ENCODE data around the gene CNTN1.

Gene CNTN1

DNA sequence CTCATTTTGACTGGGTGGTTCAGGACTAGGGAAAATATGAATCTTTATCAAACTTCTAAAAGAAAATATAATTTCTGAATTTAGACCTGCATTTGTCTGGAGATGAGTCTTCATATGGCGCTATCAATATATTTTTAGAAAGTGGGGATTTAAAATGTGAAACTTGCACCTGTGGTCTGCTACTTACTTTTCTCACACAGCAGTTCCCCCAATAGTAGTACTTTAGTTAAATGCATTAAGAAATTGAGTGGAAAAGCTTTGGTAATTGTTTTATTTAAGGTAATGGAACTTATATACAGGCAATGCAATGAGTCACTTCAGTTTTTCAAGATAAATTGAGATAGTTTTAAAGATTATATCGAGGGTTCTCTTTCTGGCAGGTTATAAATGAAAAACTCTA is 91.9 kb downstream of the CNTN1 start:
- DNase-seq = no peak

DNA sequence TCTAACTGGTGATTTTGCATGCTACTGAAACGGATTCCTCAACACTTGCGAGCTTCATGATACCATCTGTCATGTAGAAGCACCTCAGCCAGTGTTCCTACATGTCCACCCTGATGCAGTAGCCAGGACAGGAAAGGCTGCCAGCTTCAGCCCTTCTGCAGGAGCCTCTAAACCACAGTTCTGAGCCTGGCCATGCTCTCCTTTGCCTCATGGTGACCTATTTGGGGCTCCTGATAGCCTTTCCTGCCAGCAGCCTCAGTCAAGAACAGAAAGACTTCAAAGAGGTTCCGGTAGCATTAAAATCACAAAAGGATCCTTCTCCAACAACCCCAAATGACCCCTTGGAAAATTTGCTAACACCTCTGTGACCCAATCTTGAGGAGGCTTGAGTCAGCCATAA is 96.0 kb downstream of the CNTN1 start:
- no peak for DNase-seq

DNA sequence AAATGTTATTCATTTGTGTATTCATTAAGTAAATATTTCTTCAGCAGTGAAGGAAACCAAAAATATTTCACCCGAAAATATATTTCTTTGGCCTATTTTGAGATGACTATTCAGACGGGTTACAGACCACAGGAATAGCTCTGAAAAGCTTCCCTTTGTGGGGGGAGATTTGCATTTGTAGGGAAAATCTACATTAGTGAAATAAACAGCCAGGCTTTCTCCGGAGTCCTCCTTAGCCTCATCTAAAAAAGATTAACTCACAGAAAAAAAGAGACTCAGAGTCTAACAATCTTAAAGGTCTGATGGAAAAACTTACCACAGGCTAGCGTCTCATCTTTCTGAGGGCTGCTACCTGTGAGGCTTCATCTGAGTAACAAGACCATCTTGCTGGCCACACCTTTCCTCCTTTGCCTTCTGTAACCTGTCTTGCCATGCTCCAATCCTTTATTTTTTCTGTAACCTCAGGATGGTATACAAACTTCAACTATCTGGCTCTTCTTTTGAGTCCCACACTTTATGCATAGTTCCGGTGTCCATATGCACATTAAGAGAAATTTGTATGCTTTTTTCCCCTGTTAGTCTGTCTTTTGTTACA is 100.7 kb downstream of the CNTN1 start:
- DNase-seq = no peak

DNA sequence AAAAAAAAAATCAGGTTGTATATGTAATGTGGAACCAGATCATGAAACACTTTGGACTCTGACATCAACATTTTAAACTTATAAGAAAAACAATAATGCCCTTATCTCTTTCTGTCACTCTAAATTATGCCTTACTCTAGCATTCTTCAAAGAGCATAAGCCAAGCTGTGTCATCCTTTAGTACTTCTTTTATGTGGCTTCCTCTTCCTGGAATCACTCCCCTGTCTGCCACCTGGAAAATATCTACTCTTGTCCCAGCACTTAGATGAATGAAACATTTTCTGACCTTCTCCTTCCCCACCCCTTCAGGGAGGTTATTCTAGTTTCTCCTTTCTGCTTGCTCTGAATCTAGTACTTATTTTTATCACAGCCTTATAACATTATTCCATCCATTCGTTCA is 101.2 kb downstream of the CNTN1 start:
- DNase-seq = no peak

DNA sequence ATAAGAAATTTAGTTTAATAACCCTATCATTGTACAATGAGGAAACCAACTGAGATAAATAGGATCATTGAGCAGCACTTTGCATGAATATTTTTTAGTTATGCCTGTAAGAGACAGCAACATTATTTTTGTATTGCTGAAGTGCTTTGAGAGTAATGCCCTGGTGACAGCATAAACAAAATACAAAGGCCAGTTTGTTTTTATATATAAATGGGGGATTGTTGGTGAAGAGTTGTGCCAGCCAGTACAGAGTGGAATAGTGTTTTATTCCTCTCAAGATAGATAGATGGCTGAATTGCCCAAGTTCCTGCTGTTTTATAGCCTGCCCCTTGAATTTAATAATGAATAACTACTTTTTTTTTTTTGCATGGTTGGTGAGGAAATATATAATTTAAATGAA is 101.8 kb downstream of the CNTN1 start:
- DNase-seq = no peak

DNA sequence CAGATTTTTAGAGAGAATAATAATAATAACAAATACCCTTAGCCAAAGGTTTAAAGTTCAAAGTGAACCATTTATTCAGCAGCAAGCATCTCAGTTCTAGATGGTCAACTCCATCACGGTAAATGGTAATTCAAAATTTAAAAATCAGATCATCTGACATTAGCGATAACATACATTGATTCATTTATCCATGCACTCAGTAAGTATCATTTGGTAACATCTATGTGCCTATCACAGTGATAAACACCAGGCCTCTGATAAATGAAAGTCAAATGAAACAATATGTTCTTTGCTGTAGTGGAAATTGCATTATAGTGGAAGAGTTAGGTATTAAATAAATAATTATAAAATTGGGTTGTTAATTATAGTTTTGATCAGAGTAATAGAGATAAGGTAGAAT is 108.8 kb downstream of the CNTN1 start:
- no peak for DNase-seq

DNA sequence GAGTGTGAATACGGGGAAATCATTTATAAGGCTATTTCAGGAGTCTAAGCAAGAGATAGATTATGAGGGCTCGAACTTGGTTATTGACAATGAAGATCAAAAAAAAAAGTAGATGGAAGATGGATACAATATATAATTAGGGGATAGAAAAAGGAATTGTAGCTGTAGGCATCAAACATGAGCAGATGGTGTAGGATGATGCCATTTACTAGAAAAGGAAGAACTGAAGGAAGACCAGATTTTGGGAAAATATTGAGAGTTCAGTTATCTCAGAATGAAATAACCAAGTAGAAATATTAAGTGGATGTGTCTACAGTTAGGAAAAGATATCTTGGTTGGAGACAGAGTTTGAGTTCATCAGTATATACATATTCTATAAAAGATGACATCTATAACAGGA is 109.6 kb downstream of the CNTN1 start:
- DNase-seq = no peak

DNA sequence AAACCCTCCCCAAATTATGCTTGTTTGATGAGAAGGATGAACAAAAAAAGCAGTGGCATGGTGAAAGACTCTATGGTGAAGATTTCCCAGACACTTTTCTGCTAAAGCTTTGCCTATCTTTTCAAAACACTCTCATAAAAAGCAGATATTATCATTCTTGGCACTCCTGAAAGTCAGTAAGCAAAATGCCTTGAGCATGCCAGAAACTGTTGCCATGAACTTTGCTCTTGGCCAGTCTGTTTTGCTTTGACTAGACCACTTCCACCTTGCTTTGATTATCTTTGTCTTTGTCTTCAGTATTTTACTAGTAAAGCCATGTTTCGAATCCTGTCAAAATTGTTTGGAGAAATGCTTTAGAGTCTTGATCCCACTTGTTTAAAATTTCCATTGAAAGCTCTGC is 110.4 kb downstream of the CNTN1 start:
- DNase-seq = no peak

DNA sequence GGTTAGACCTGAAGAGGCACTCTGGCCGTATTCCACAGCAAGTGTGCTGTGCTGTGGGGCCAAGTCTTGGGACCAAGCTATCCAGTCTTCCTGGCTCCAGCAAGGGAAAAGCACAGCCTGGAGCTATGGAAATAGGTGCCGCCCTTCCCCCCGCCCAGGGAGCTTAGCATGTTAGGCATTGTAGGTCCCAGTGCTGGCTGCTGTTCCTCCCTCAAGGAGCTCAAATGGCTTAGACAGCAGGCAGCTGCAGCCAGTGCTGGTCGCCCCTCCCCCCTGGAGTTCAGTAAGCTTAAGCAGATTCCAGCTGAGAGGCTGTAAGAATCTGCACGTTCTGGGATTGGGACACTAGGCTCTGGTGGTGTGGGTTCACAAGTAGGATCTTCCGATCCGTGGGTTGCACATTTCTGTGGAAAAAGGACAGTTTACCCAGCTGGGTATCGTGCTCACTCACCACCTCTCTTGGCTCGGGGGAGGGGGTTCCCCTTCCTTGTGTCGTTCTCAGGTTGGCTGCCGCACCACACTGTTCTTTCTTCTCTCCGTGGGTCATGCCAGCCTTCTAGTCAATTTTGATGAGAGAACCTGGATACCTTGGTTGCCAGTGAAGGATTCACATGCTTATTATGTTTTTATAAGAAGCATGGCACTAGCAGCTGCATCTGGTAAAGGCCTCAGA is 127.3 kb downstream of the CNTN1 start:
- no peak for DNase-seq

DNA sequence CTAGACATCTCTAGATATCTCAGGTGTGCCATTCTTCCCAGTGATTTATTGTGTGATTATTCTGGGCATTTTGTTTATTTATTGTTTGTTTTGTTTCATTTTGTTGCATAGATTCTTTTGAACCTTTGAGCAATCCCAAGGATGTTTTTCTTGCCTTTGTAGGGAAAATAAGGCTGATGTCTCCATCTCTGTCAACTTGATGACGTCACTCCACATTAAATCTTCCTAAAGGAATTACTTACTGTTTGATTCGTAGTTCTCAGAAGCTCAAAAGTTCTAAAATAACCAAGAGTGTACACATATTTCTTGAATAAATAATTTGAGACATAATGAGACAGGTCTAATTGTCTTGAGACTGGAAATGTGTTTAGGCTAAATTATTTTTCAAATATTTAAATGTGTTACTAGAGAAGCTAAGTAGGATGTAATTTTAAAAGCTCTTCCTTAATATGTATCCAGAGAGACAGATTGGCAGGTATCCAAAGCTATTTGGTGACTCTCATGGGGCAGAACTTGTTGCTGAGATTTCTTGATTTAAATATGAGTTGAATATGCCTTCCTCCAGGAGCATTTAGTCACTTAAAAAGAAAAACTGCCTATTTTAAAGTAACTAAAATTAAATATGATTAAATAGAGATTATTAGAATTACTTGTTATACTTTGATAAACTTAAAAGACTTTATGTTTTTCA is 128.7 kb downstream of the CNTN1 start:
- no peak for DNase-seq

DNA sequence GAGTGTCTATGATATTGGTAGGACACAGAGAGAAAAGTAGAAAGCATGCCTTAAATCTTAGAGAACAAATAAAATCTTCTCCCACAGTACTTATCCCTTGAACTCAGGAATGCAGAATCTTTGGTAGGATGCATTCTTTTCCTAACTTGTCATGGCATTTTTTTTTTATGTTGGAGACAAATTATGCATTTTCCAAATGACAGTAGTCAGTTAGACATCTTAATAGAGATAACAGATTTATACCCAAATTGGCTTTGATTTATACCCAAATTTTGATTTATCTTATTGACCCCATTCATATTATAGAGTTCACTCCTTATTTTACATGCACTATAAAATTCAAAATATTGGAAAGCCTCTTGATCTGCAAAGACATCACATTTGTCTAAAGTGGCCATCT is 132.9 kb downstream of the CNTN1 start:
- no peak for DNase-seq

DNA sequence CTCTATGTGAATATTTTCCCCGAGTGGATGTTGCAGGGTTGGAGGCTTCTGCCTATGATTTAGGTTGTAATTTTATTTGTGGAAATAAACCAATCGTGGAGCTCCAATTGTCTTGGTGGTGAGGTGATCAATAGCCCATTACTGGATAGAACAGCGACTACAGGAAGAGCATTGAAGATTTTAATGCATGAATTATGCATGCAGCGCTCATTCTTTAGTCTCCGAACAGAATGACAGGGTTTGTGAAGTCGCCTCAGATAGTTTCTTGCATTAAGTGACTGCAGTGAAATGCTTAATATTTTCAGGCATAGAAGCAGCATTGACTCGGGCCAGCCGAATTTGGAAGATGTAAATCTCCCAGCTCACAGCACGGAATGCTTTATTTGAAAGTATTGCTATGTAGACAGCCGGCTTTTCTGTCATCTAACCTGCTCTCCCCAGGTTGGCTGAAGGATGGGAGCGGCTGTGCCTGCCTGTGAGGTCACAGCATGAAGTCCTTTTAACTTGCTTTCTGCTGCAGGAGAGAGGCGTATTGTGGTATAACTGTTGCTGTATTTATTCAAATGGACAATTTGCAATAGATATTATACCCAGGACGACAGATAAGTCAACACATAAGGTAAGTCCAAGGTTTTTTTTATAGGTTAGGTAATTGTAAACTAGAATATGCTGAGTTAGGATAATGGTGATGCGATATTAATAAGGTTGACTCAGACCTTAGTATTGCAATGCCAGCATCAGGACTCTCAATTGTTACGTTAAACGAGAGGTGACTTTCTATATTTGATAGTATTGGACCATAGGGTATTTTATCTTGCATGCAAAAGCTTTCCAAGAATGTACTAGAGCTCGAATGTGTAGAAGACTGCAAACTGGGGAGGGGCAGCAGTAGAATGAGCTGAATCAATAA is 135.7 kb downstream of the CNTN1 start:
- DNase-seq = no peak

DNA sequence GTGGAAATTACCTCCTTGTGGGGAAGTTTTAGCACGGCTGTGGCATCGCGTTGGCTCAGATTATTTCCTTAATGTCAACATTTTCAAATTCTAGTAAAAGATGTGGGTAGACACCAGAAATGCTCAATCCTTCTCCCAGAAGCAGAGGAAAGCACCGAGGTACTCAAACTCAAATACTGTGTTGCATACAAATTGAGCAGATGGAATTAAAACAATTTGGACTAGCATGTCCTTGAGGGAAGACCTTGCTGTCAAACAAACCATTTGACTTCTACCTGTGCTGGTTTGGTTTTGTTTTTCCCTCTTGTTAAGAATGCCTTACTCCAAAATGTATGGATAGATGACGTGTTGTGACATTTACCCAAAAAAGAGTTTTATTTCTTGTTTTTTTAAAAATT is 136.4 kb downstream of the CNTN1 start:
- no peak for DNase-seq

DNA sequence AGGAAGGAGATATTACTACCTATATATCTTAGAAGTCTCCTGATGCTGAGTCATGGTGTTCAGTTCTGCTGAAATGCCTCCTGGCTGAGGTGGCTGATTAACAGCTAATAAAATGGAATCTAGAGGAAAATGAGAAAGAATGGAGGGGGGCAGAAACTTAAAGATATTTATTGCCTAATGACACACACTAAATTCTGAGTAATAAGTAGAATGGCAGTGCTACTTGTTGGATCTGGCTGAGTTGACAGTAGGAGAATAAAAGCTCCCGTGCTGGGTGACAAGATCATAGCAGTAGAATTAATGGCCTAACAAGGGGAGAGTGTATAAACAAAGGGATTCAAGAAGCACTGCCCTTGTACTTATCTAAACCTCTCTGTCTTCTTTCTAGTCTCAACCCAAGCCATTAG is 137.5 kb downstream of the CNTN1 start:
- DNase-seq = no peak

DNA sequence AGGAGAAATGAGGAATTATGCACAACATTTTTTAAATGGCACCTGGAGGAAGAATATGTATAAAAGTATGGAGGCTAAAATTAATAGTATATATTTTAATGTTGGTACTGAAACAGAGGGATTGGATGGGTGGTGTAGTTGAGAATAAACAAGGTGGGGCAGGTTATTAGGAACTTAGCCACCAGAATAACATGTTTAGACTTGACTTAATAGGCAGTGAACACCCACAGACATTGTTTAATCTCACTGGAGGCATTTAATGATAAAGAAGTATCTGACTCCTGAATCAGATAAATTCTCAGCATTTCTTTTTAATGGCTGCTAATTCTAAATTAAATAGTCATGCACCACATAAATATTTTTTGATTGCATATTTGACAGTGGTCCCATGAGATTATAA is 139.7 kb downstream of the CNTN1 start:
- no peak for DNase-seq

DNA sequence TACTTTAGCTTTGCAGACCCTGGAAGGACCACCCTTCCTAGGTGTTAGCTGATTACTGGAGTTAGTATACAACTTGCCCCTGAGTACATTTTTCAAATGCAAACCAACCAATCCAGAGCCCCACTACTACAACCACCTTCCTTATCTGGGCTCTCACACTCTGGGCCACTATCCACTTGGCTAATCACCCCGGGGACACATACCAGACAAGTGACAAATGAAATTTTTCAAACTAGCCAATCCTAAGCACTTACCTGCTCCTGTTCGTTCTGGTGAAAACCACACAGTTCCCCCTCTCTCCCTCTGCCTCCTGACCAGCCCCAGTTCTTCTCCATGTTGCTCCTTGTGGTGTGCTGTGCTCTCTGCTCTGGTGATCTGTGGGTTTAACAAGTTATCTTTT is 140.4 kb downstream of the CNTN1 start:
- DNase-seq = no peak

DNA sequence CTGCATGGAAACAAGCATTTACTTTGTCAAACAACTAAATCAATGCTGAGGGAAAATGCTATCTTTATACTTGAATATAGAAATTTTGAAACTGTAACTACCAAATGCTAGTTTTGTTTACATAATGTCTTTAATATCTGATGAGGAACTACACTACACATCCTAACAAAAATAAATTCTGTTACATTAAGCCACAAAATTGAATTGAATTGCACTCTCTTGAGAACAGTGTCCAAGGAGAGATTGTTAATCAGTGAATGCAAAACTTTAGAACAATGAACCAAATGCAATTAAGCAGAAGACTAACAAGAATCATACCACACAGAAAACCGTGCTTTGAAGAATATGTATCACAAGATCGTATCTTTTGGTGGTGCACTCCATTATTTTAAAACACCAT is 141.6 kb downstream of the CNTN1 start:
- DNase-seq = no peak

DNA sequence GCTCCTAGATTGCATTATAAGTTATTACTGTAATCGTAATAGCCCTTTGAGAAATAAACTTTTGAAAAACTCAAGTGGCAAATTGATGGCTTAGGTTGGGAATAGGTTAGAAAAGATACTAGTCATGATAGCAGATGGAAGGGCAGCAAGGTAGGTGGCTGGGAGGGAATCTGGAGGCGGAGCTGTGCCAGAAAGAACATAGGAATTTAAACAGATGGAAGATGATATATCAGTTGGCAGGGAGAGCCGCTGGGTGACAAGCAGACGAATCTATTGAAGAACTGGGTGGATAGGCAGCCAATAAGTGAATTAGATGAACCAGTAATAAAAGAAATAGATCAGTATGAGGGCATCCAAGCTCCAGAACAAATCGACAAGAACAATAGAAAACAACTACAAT is 142.1 kb downstream of the CNTN1 start:
- DNase-seq = no peak

DNA sequence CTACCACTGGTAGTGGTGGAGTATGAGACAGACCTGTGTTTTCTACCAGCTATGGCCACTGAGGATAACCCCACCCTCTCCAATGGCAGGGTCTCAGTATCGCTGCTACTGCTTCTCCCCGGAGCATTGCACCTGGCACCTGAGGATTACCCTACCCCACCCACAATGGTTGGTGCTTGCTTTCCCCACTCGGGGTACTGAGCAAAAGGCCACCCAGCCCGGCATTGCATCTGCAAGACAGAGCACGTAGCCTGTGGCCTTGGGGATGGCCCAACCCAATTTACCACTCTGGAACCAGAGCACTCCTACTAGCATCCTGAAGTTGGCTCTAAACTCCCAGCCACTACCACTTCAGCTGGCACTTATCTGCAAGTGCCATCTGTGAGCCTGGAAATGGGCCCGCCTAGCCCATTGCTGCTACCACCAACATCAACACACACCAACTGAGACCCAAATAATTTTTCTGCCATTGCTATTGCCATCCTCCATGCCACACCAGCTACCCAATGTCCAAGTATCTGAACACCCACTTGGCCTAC is 145.7 kb downstream of the CNTN1 start:
- no peak for DNase-seq

DNA sequence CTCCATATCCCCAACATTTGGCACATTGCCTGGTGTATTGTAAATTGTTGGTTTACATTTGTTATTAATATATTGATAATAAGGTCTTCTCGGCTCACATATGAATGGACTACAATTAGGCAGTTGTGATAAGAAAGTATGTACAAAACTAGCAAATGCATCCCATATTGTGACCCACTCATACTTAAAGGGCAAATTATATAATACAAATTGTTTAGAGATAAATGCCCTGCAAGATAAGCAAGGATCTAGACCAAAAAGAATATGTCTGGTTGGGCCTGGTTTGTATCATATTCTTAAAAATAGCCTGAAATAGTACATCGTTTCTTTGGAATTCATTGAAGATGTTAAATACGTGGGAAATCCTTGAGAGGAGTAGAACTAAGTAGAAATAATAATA is 151.3 kb downstream of the CNTN1 start:
- no peak for DNase-seq

DNA sequence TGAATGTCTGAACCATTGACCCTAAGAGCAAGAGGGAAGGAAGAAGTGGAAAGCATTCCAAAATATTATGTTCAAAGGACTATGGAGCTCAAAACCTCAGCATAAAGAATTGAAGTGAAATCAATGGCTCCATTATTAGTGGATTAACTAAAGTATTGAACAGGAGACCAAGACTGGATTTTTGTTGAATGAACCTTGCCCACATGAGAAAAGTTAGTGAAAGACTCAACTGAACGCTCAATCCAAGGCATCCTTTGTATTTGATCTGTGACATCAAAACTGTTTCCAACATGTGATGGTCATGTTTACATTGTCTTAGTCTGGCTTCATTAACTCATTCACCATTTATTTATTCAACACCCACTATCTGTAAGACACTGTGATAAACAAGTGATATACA is 161.0 kb downstream of the CNTN1 start:
- no peak for DNase-seq

DNA sequence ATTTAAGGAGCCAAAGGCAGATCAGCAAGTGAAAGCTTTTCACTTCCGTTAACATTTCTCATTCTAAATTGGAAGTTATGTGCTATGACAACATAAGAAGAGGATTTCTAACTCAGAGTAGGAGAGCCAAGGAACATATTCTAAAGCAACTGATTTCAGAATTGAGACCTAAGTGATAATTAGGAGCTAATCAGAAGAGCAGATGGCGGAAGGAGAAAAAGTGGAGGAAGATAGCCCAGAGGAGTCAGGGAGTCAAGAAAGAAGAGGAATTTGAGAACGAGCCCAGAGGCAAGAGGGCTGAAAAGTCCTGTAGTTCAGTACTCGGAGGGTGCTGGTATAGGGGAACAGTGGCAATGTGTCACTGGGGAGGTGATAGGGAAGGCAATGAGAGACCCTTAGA is 162.4 kb downstream of the CNTN1 start:
- no peak for DNase-seq

DNA sequence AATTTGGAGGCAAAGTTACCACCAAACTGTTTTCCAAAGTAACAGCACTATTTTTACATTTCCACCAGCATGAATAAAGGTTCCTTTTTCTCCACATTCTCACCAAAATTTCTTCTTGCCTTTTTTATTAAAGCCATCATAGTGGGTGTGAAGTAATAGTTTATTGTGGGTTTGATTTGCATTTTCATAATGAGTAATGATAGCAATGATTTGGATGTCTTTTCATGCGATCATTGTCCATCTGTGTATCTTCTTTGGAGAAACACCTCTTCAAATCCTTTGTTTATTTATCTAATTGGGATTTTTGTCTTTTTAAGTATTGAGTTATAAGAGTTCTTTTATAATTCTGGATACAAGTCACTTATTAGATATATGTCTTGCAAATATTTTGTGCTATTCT is 172.7 kb downstream of the CNTN1 start:
- DNase-seq = no peak

Measured in NCI-H748 treated with DMSO at 0.1 percent for 48 hours (cell line).